HCT116 (cell line): ENCODE data around the gene TBC1D8.

Experiments used
- ATF3 ChIP-seq: IDR thresholded peaks from 2 replicates; pipeline ENCODE4 v1.6.1; 2012
- CEBPB ChIP-seq: IDR thresholded peaks from 2 replicates; pipeline ENCODE4 v1.6.1; 2012; ENCODE audit warnings: low read depth
- EGR1 ChIP-seq: IDR thresholded peaks from 2 replicates; pipeline ENCODE4 v1.6.1; 2012; ENCODE audit warnings: low read depth
- EZH2 ChIP-seq: fragments of 200-600 bp; sonication (generic); IDR thresholded peaks from 2 replicates; pipeline ENCODE4 v1.6.1; 2017; ENCODE audit warnings: antibody characterized with exemption, mixed run types
- EZH2phosphoT487 ChIP-seq: fragments of 200-600 bp; IDR thresholded peaks from 2 replicates; pipeline ENCODE4 v1.6.1; 2018; ENCODE audit warnings: antibody characterized with exemption, borderline replicate concordance
- JUND ChIP-seq: IDR thresholded peaks from 2 replicates; pipeline ENCODE4 v1.6.1; 2012
- POLR2A ChIP-seq: IDR thresholded peaks from 2 replicates; pipeline ENCODE4 v1.7.0; 2011; ENCODE audit warnings: borderline replicate concordance; ENCODE audit not compliant: insufficient read depth, insufficient read length; ENCODE audit errors: extremely low read depth
- RAD21 ChIP-seq: IDR thresholded peaks from 2 replicates; pipeline ENCODE4 v1.6.1; 2012; ENCODE audit warnings: low read depth, mild to moderate bottlenecking
- YY1 ChIP-seq: IDR thresholded peaks from 2 replicates; pipeline ENCODE4 v1.6.1; 2011; ENCODE audit warnings: low read length, low read depth, moderate library complexity, mild to moderate bottlenecking; ENCODE audit not compliant: insufficient replicate concordance; ENCODE audit errors: extremely low read depth
- TF ChIP-seq, protein P1 (sequence below): IDR thresholded peaks from 2 replicates; pipeline ENCODE4 v1.6.1; 2012; ENCODE audit warnings: low read depth
- TF ChIP-seq, protein P2 (sequence below), 3 experiments: fragments of 200-600 bp in 1 of 3; sonication (generic) in 1 of 3; IDR thresholded peaks in 2 of 3; conservative IDR thresholded peaks in 1 of 3; 2 replicates each; pipeline ENCODE4 v1.5.1; 2012 to 2017; ENCODE audit warnings: low read depth in 2 of 3, low read length in 2 of 3, antibody characterized with exemption in 1 of 3, borderline replicate concordance in 1 of 3, control low read depth in 1 of 3, mild to moderate bottlenecking in 1 of 3, mixed read lengths in 1 of 3, mixed run types in 1 of 3, moderate library complexity in 1 of 3; ENCODE audit not compliant: insufficient read depth in 1 of 3
- TF ChIP-seq, protein P3 (sequence below): IDR thresholded peaks from 2 replicates; pipeline ENCODE4 v1.6.1; 2012

- TF ChIP-seq, protein P1, sequence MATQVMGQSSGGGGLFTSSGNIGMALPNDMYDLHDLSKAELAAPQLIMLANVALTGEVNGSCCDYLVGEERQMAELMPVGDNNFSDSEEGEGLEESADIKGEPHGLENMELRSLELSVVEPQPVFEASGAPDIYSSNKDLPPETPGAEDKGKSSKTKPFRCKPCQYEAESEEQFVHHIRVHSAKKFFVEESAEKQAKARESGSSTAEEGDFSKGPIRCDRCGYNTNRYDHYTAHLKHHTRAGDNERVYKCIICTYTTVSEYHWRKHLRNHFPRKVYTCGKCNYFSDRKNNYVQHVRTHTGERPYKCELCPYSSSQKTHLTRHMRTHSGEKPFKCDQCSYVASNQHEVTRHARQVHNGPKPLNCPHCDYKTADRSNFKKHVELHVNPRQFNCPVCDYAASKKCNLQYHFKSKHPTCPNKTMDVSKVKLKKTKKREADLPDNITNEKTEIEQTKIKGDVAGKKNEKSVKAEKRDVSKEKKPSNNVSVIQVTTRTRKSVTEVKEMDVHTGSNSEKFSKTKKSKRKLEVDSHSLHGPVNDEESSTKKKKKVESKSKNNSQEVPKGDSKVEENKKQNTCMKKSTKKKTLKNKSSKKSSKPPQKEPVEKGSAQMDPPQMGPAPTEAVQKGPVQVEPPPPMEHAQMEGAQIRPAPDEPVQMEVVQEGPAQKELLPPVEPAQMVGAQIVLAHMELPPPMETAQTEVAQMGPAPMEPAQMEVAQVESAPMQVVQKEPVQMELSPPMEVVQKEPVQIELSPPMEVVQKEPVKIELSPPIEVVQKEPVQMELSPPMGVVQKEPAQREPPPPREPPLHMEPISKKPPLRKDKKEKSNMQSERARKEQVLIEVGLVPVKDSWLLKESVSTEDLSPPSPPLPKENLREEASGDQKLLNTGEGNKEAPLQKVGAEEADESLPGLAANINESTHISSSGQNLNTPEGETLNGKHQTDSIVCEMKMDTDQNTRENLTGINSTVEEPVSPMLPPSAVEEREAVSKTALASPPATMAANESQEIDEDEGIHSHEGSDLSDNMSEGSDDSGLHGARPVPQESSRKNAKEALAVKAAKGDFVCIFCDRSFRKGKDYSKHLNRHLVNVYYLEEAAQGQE = no peak
- TF ChIP-seq YY1 (no peak), EZH2phosphoT487 (no peak), POLR2A (no peak), EGR1 (no peak), EZH2 (no peak), RAD21 (no peak), JUND (no peak), CEBPB (no peak), ATF3 (no peak)
- TF ChIP-seq, protein P2, sequence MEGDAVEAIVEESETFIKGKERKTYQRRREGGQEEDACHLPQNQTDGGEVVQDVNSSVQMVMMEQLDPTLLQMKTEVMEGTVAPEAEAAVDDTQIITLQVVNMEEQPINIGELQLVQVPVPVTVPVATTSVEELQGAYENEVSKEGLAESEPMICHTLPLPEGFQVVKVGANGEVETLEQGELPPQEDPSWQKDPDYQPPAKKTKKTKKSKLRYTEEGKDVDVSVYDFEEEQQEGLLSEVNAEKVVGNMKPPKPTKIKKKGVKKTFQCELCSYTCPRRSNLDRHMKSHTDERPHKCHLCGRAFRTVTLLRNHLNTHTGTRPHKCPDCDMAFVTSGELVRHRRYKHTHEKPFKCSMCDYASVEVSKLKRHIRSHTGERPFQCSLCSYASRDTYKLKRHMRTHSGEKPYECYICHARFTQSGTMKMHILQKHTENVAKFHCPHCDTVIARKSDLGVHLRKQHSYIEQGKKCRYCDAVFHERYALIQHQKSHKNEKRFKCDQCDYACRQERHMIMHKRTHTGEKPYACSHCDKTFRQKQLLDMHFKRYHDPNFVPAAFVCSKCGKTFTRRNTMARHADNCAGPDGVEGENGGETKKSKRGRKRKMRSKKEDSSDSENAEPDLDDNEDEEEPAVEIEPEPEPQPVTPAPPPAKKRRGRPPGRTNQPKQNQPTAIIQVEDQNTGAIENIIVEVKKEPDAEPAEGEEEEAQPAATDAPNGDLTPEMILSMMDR (IDR thresholded peaks at IDR 0.05 in 2 of 3, conservative IDR thresholded peaks at IDR 0.05 in 1 of 3; ENCODE audit: borderline replicate concordance in 1 of 3, insufficient read depth in 1 of 3, low read depth in 2 of 3, low read length in 2 of 3) = no peak
- TF ChIP-seq, protein P3, sequence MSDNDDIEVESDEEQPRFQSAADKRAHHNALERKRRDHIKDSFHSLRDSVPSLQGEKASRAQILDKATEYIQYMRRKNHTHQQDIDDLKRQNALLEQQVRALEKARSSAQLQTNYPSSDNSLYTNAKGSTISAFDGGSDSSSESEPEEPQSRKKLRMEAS = no peak
These were observed 28.8 kb upstream of the TBC1D8 start for GRCh38 chr2:101179982-101180381.
